Endothelial cell (in vitro differentiated cells): ENCODE measurements around the gene TGDS. TPM values are rescaled to one million over a fixed set of nuclear protein-coding genes. Genes with fewer than 3 reads are reported as not detected.

Experiments
- DNase-seq: peaks from one replicate; pipeline ENCODE4 v3.0.0; 2021; ENCODE audit warnings: low spot score
- H3K27ac Mint-ChIP-seq: one replicate; pipeline ENCODE4 v1.8.0; 2021; ENCODE audit warnings: mixed read lengths, inconsistent platforms; ENCODE audit not compliant: unreplicated experiment
- H3K27me3 Mint-ChIP-seq: one replicate; pipeline ENCODE4 v1.8.0; 2021; ENCODE audit warnings: mild to moderate bottlenecking, moderate library complexity, mixed read lengths, inconsistent platforms; ENCODE audit not compliant: unreplicated experiment
- H3K36me3 Mint-ChIP-seq: one replicate; pipeline ENCODE4 v1.8.0; 2021; ENCODE audit warnings: mild to moderate bottlenecking, low read depth, mixed read lengths, inconsistent platforms; ENCODE audit not compliant: unreplicated experiment
- H3K4me1 Mint-ChIP-seq: one replicate; pipeline ENCODE4 v1.8.0; 2021; ENCODE audit warnings: mild to moderate bottlenecking, mixed read lengths, inconsistent platforms; ENCODE audit not compliant: unreplicated experiment
- H3K4me3 Mint-ChIP-seq: one replicate; pipeline ENCODE4 v1.8.0; 2021; ENCODE audit warnings: mild to moderate bottlenecking, mixed read lengths, inconsistent platforms; ENCODE audit not compliant: unreplicated experiment
- H3K9me3 Mint-ChIP-seq: one replicate; pipeline ENCODE4 v1.8.0; 2021; ENCODE audit warnings: mixed read lengths, inconsistent platforms; ENCODE audit not compliant: unreplicated experiment
- CTCF ChIP-seq: fragments of 200-600 bp; sonication (generic); IDR thresholded peaks from one replicate; pipeline ENCODE4 v1.5.0; 2021; ENCODE audit warnings: antibody characterized with exemption; ENCODE audit not compliant: unreplicated experiment
- total RNA-seq: library from RNA; stranded (reverse); fragmentation: NEBNext Ultra II Directional; extraction: Animal tissue kit (Norgen Biotek cat#: 25700); gene quantifications from one replicate; pipeline ENCODE4 v1.2.1, GENCODE V29; 2021; ENCODE audit not compliant: unreplicated experiment

Gene TGDS
- total RNA-seq, 1 donor from 2014 or later, result 8.8 TPM

DNA sequence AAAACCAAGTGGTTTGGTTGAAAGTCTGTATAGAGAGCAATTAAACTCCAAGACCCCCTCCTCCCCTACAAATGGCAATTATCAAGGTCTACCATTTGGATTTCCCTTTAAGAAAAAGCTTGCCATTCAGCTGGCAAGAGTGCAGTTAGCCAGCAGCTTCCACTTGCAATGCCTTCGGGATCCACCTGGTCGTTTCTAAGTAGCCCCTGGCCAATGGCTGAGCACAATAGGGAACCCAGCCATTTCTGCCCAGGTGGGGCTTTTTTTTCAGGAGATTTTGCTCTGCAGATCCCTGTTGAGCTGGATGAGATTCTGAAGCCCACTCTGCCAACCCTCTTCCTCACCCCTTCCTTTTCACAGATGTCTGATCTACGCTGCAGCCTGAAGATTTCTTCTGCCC lies 26.3 kb downstream of the TGDS start:
- H3K36me3 Mint-ChIP-seq, result peaks cover 35% of the 10 kb centered on the region
- H3K27ac Mint-ChIP-seq, result no peak overlapping the region
- H3K4me1 Mint-ChIP-seq, result no peaks in the 10 kb centered on the region
- H3K9me3 Mint-ChIP-seq, result no peaks in the 10 kb centered on the region
- peaks cover 2% of the 10 kb centered on the region for H3K27me3 Mint-ChIP-seq
- no peak for TF ChIP-seq CTCF
- no peak for DNase-seq
- H3K4me3 Mint-ChIP-seq, result no peak overlapping the region

DNA sequence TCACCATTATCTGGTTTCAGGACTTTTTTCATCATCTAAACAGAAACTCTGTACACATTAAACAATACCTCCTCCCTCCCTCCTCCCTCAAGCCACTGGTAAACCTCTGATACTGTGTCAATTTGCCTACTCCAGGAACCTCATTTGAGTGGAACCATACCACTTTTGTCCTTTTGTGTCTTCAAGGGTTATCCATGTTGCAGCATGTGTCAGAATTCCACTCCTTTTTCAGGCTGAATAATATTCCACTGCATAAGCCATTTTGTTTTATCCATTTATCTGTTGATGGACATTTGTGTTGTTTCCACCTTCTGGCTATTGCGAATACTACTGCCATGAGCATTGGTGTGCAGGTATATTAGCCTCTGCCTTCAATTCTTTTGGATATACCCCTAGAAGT lies 27.5 kb downstream of the TGDS start:
- Mint-ChIP-seq H3K27me3 (peaks cover 2% of the 10 kb centered on the region), H3K36me3 (peaks cover 32% of the 10 kb centered on the region), H3K27ac (no peak overlapping the region), H3K9me3 (no peaks in the 10 kb centered on the region), H3K4me3 (no peak overlapping the region), H3K4me1 (no peaks in the 10 kb centered on the region)
- no peak for TF ChIP-seq CTCF
- no peak for DNase-seq

DNA sequence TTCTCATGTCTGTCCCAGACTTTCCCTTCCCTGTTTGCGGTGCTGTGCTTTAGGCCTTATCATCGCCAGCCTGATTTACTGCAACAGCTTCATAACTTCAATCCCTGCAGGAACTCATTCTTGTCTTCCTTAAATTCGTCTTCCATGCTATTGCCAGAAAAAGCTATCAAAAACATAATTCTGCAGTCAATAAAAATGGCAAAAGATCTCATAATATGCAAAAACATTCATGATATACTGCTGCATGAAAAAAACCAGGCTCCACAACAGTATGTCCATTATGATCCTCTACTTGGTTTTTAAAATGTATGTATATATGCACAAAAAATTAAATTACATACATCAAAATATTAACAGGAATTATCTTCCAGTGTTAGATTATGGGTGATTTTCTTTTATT lies 28.4 kb downstream of the TGDS start:
- no peak overlapping the region for H3K27ac Mint-ChIP-seq
- H3K4me1 Mint-ChIP-seq, result no peaks in the 10 kb centered on the region
- TF ChIP-seq CTCF, result no peak
- H3K36me3 Mint-ChIP-seq, result peaks cover 26% of the 10 kb centered on the region
- H3K4me3 Mint-ChIP-seq, result no peak overlapping the region
- peaks cover 2% of the 10 kb centered on the region for H3K27me3 Mint-ChIP-seq
- no peak for DNase-seq
- H3K9me3 Mint-ChIP-seq, result no peaks in the 10 kb centered on the region

GRCh38 chr13:94561126-94561525 lies 34.8 kb downstream of the TGDS start:
- Mint-ChIP-seq H3K27me3 (no peaks in the 10 kb centered on the region), H3K36me3 (no peaks in the 10 kb centered on the region), H3K4me3 (no peak overlapping the region), H3K4me1 (no peaks in the 10 kb centered on the region), H3K9me3 (no peaks in the 10 kb centered on the region), H3K27ac (no peak overlapping the region)
- TF ChIP-seq CTCF, result no peak
- DNase-seq, result no peak

DNA sequence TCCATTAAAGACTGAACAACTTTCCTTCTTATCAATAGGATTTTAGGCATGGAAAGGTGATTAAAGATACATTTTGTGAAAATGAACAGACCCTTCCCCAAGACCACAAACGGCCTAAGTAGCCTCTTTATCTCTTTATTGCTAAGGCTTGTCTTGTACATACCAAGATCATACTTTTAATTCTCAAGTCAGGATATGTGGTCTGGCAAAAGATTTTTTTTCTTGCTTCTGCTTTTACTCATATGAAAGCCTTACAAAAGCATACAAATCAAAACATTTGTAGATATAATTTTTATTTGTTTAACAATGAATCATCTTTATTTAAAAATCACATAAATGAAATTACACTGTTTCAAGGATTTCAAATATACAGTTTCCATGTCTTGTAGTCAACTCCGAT lies 35.8 kb downstream of the TGDS start:
- Mint-ChIP-seq H3K27me3 (no peaks in the 10 kb centered on the region), H3K4me1 (no peaks in the 10 kb centered on the region), H3K36me3 (no peaks in the 10 kb centered on the region), H3K27ac (no peak overlapping the region), H3K9me3 (no peaks in the 10 kb centered on the region), H3K4me3 (no peak overlapping the region)
- DNase-seq, result no peak
- TF ChIP-seq CTCF, result no peak
